Measurements from ENCODE around the gene ABLIM1.

Gene ABLIM1

DNA sequence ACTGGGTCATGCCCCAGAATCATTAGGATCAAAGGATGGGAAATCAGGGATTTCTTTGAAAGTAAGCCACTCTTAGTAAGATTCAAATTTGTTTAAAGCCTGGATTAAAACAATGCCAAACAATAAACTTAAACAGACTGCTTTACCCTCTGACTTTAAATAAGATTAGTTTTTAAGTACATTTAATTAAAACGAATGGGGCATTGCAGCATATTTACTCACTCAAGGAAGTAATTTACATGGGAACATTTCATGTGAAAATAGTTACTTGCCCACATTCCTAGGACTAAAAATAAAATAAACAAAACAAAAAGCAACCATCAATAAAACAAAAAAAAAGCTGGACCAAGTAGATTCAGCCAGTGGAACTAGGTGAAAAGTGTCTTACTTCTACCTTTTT lies 7.8 kb downstream of the ABLIM1 start:
- Histone ChIP-seq H3K4me1 (ENCODE audit: control insufficient read depth in 2 of 2, insufficient read depth in 2 of 2, low read length in 2 of 2) (peaks cover 9 to 53% of the 10 kb centered on the region in 2 donors), H3K36me3 (ENCODE audit: control insufficient read depth in 2 of 2, insufficient read depth in 2 of 2, low read length in 2 of 2) (no peaks in the 10 kb centered on the region), H3K27ac (ENCODE audit: low read depth in 2 of 2, low read length in 2 of 2) (no peak overlapping the region), H3K9ac (ENCODE audit: low read depth in 1 of 2, low read length in 2 of 2) (no peak overlapping the region), H3K9me3 (ENCODE audit: control insufficient read depth in 2 of 2, low read length in 2 of 2) (no peaks in the 10 kb centered on the region), H3K27me3 (ENCODE audit: control insufficient read depth in 2 of 2, insufficient read depth in 2 of 2, low read length in 2 of 2) (no peaks in the 10 kb centered on the region), H3K4me3 (ENCODE audit: low read length in 2 of 2) (no peak overlapping the region)

- H3K9ac ChIP-seq (ENCODE audit: low read depth in 1 of 2, low read length in 2 of 2): no peak overlapping the region
- no peak overlapping the region for H3K4me3 ChIP-seq (ENCODE audit: low read length in 2 of 2)
- no peaks in the 10 kb centered on the region for H3K9me3 ChIP-seq (ENCODE audit: control insufficient read depth in 2 of 2, low read length in 2 of 2)
- no peaks in the 10 kb centered on the region for H3K27me3 ChIP-seq (ENCODE audit: control insufficient read depth in 2 of 2, insufficient read depth in 2 of 2, low read length in 2 of 2)
- no peak overlapping the region for H3K27ac ChIP-seq (ENCODE audit: low read depth in 2 of 2, low read length in 2 of 2)
- H3K36me3 ChIP-seq (ENCODE audit: control insufficient read depth in 2 of 2, insufficient read depth in 2 of 2, low read length in 2 of 2): no peaks in the 10 kb centered on the region
- peaks cover 9 to 53% of the 10 kb centered on the region in 2 donors for H3K4me1 ChIP-seq (ENCODE audit: control insufficient read depth in 2 of 2, insufficient read depth in 2 of 2, low read length in 2 of 2)
Observed at GRCh38 chr10:114649217-114649903, 8.7 kb downstream of the ABLIM1 start.

- H3K27ac ChIP-seq (ENCODE audit: low read depth in 2 of 2, low read length in 2 of 2): no peak overlapping the region
- H3K36me3 ChIP-seq (ENCODE audit: control insufficient read depth in 2 of 2, insufficient read depth in 2 of 2, low read length in 2 of 2): no peaks in the 10 kb centered on the region
- no peaks in the 10 kb centered on the region for H3K27me3 ChIP-seq (ENCODE audit: control insufficient read depth in 2 of 2, insufficient read depth in 2 of 2, low read length in 2 of 2)
- H3K4me1 ChIP-seq (ENCODE audit: control insufficient read depth in 2 of 2, insufficient read depth in 2 of 2, low read length in 2 of 2): peaks cover 9 to 46% of the 10 kb centered on the region in 2 donors
- peak overlapping the region in 1 of 2 donors; percentile 12 for H3K4me3 ChIP-seq (ENCODE audit: low read length in 2 of 2)
- no peaks in the 10 kb centered on the region for H3K9me3 ChIP-seq (ENCODE audit: control insufficient read depth in 2 of 2, low read length in 2 of 2)
- no peak overlapping the region for H3K9ac ChIP-seq (ENCODE audit: low read depth in 1 of 2, low read length in 2 of 2)
Observed at GRCh38 chr10:114648368-114648767, 9.7 kb downstream of the ABLIM1 start.

GRCh38 chr10:114647545-114648138 lies 10.4 kb downstream of the ABLIM1 start:
- H3K9me3 ChIP-seq (ENCODE audit: control insufficient read depth in 2 of 2, low read length in 2 of 2): no peaks in the 10 kb centered on the region
- no peaks in the 10 kb centered on the region for H3K36me3 ChIP-seq (ENCODE audit: control insufficient read depth in 2 of 2, insufficient read depth in 2 of 2, low read length in 2 of 2)
- no peak overlapping the region for H3K9ac ChIP-seq (ENCODE audit: low read depth in 1 of 2, low read length in 2 of 2)
- H3K27me3 ChIP-seq (ENCODE audit: control insufficient read depth in 2 of 2, insufficient read depth in 2 of 2, low read length in 2 of 2): no peaks in the 10 kb centered on the region
- no peak overlapping the region for H3K4me3 ChIP-seq (ENCODE audit: low read length in 2 of 2)
- H3K4me1 ChIP-seq (ENCODE audit: control insufficient read depth in 2 of 2, insufficient read depth in 2 of 2, low read length in 2 of 2): peaks cover 9 to 40% of the 10 kb centered on the region in 2 donors
- H3K27ac ChIP-seq (ENCODE audit: low read depth in 2 of 2, low read length in 2 of 2): no peak overlapping the region

- Histone ChIP-seq H3K36me3 (ENCODE audit: control insufficient read depth in 2 of 2, insufficient read depth in 2 of 2, low read length in 2 of 2) (no peaks in the 10 kb centered on the region), H3K4me1 (ENCODE audit: control insufficient read depth in 2 of 2, insufficient read depth in 2 of 2, low read length in 2 of 2) (peaks cover 9 to 36% of the 10 kb centered on the region in 2 donors), H3K27ac (ENCODE audit: low read depth in 2 of 2, low read length in 2 of 2) (peak overlapping the region in 1 of 2 donors; percentile 17), H3K9ac (ENCODE audit: low read depth in 1 of 2, low read length in 2 of 2) (no peak overlapping the region), H3K9me3 (ENCODE audit: control insufficient read depth in 2 of 2, low read length in 2 of 2) (no peaks in the 10 kb centered on the region), H3K4me3 (ENCODE audit: low read length in 2 of 2) (no peak overlapping the region), H3K27me3 (ENCODE audit: control insufficient read depth in 2 of 2, insufficient read depth in 2 of 2, low read length in 2 of 2) (no peaks in the 10 kb centered on the region)
Observed at GRCh38 chr10:114646426-114646825, 11.6 kb downstream of the ABLIM1 start.

DNA sequence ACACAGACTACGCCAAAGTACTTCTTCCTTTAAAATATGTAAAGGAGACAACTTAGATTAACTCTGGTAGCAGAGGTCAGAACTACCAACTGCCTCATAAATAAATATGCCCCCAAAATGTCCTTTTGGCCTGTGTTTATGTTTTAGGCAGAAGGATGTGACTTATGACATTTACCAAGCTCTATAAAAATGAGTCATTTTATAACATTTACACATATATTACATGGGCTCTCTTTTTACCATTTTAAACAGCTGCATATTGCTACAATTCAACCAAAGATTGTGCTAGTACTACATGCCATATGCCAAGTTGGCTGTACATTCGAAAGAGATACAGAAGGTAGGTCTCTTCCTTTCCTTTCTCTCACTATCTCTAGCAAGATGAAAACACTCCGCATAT lies 12.4 kb downstream of the ABLIM1 start:
- Histone ChIP-seq H3K4me1 (ENCODE audit: control insufficient read depth in 2 of 2, insufficient read depth in 2 of 2, low read length in 2 of 2) (peaks cover 9 to 33% of the 10 kb centered on the region in 2 donors), H3K4me3 (ENCODE audit: low read length in 2 of 2) (no peak overlapping the region), H3K36me3 (ENCODE audit: control insufficient read depth in 2 of 2, insufficient read depth in 2 of 2, low read length in 2 of 2) (no peaks in the 10 kb centered on the region), H3K27ac (ENCODE audit: low read depth in 2 of 2, low read length in 2 of 2) (peak overlapping the region in 1 of 2 donors; percentile 17), H3K9me3 (ENCODE audit: control insufficient read depth in 2 of 2, low read length in 2 of 2) (no peaks in the 10 kb centered on the region), H3K27me3 (ENCODE audit: control insufficient read depth in 2 of 2, insufficient read depth in 2 of 2, low read length in 2 of 2) (no peaks in the 10 kb centered on the region), H3K9ac (ENCODE audit: low read depth in 1 of 2, low read length in 2 of 2) (no peak overlapping the region)

GRCh38 chr10:114643158-114643557 lies 14.9 kb downstream of the ABLIM1 start:
- Histone ChIP-seq H3K27ac (ENCODE audit: low read depth in 2 of 2, low read length in 2 of 2) (no peak overlapping the region), H3K36me3 (ENCODE audit: control insufficient read depth in 2 of 2, insufficient read depth in 2 of 2, low read length in 2 of 2) (peaks cover 0 to 2% of the 10 kb centered on the region in 2 donors), H3K27me3 (ENCODE audit: control insufficient read depth in 2 of 2, insufficient read depth in 2 of 2, low read length in 2 of 2) (no peaks in the 10 kb centered on the region), H3K4me1 (ENCODE audit: control insufficient read depth in 2 of 2, insufficient read depth in 2 of 2, low read length in 2 of 2) (peaks cover 9 to 13% of the 10 kb centered on the region in 2 donors), H3K4me3 (ENCODE audit: low read length in 2 of 2) (no peak overlapping the region), H3K9ac (ENCODE audit: low read depth in 1 of 2, low read length in 2 of 2) (no peak overlapping the region), H3K9me3 (ENCODE audit: control insufficient read depth in 2 of 2, low read length in 2 of 2) (no peaks in the 10 kb centered on the region)

- peaks cover 9 to 10% of the 10 kb centered on the region in 2 donors for H3K4me1 ChIP-seq (ENCODE audit: control insufficient read depth in 2 of 2, insufficient read depth in 2 of 2, low read length in 2 of 2)
- peaks cover 0 to 2% of the 10 kb centered on the region in 2 donors for H3K36me3 ChIP-seq (ENCODE audit: control insufficient read depth in 2 of 2, insufficient read depth in 2 of 2, low read length in 2 of 2)
- H3K9me3 ChIP-seq (ENCODE audit: control insufficient read depth in 2 of 2, low read length in 2 of 2): no peaks in the 10 kb centered on the region
- H3K9ac ChIP-seq (ENCODE audit: low read depth in 1 of 2, low read length in 2 of 2): no peak overlapping the region
- no peak overlapping the region for H3K27ac ChIP-seq (ENCODE audit: low read depth in 2 of 2, low read length in 2 of 2)
- no peak overlapping the region for H3K4me3 ChIP-seq (ENCODE audit: low read length in 2 of 2)
- H3K27me3 ChIP-seq (ENCODE audit: control insufficient read depth in 2 of 2, insufficient read depth in 2 of 2, low read length in 2 of 2): no peaks in the 10 kb centered on the region
Observed at GRCh38 chr10:114642729-114643128, 15.3 kb downstream of the ABLIM1 start.

- Histone ChIP-seq H3K4me1 (ENCODE audit: control insufficient read depth in 2 of 2, insufficient read depth in 2 of 2, low read length in 2 of 2) (peaks cover 3 to 5% of the 10 kb centered on the region in 2 donors), H3K9ac (ENCODE audit: low read depth in 1 of 2, low read length in 2 of 2) (no peak overlapping the region), H3K27ac (ENCODE audit: low read depth in 2 of 2, low read length in 2 of 2) (no peak overlapping the region), H3K36me3 (ENCODE audit: control insufficient read depth in 2 of 2, insufficient read depth in 2 of 2, low read length in 2 of 2) (peaks cover 0 to 2% of the 10 kb centered on the region in 2 donors), H3K9me3 (ENCODE audit: control insufficient read depth in 2 of 2, low read length in 2 of 2) (no peaks in the 10 kb centered on the region), H3K4me3 (ENCODE audit: low read length in 2 of 2) (no peak overlapping the region), H3K27me3 (ENCODE audit: control insufficient read depth in 2 of 2, insufficient read depth in 2 of 2, low read length in 2 of 2) (no peaks in the 10 kb centered on the region)
Observed at GRCh38 chr10:114638821-114639625, 19.1 kb downstream of the ABLIM1 start.

Data from mucosa of rectum (tissue), 2 donors.